ENCODE measurements around the gene CD83.

The CD83 gene

DNA sequence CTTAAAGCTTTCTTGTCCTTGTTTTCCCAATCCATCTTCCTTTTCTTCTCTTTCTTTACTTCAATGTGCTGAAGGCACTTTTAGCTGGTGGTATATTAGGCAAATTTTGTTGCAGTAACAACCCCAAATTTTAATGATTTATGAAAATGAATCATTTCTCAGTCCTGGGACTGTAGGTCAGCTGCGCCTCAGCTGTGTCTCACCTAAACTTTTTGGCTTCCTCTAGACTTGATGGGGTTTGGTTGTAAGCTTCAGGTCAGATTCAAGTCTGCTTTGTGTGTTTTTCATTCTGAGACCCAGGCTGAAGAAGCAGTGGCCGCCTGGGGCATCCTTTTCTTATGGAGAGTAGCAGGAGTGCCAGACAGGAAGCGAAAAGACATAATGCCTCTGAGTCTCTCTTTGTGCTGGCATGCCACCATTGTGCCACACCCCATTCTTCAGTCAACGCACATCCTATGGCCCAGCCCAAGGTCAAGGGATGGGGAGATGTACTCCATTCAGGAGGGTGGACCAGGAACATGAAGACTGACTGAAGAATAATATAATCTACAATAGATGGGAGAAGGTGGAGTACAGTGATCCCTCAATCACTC lies 28.9 kb upstream of the CD83 start:
- no peak for DNase-seq (ENCODE audit: low read depth)
- TF ChIP-seq, protein P1, sequence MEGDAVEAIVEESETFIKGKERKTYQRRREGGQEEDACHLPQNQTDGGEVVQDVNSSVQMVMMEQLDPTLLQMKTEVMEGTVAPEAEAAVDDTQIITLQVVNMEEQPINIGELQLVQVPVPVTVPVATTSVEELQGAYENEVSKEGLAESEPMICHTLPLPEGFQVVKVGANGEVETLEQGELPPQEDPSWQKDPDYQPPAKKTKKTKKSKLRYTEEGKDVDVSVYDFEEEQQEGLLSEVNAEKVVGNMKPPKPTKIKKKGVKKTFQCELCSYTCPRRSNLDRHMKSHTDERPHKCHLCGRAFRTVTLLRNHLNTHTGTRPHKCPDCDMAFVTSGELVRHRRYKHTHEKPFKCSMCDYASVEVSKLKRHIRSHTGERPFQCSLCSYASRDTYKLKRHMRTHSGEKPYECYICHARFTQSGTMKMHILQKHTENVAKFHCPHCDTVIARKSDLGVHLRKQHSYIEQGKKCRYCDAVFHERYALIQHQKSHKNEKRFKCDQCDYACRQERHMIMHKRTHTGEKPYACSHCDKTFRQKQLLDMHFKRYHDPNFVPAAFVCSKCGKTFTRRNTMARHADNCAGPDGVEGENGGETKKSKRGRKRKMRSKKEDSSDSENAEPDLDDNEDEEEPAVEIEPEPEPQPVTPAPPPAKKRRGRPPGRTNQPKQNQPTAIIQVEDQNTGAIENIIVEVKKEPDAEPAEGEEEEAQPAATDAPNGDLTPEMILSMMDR (conservative IDR thresholded peaks at IDR 0.05; ENCODE audit: control insufficient read depth, insufficient read depth, low read depth, low read length), result no peak
- H3K4me3 ChIP-seq (ENCODE audit: control insufficient read depth, low read depth, low read length), result no peak overlapping the region

DNA sequence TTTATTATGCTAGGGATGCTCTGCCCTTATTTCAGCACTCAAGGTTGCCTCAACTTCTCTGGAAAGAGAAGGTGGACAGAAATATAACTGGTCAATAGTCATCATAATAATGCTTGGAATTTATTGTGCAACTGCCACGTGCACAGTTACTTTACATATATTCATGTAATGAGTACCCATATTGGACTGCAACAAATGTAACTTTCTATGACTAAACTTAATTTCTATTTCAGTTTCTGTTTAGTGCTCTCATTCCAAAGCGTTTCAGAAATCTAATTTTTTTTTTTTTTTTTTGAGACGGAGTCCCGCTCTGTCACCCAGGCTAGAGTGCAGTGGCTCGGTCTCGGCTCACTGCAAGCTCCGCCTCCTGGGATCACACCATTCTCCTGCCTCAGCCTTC lies 28.3 kb upstream of the CD83 start:
- TF ChIP-seq, protein P1 (conservative IDR thresholded peaks at IDR 0.05; ENCODE audit: control insufficient read depth, insufficient read depth, low read depth, low read length), result no peak
- no peak for DNase-seq (ENCODE audit: low read depth)
- H3K4me3 ChIP-seq (ENCODE audit: control insufficient read depth, low read depth, low read length), result no peak overlapping the region

DNA sequence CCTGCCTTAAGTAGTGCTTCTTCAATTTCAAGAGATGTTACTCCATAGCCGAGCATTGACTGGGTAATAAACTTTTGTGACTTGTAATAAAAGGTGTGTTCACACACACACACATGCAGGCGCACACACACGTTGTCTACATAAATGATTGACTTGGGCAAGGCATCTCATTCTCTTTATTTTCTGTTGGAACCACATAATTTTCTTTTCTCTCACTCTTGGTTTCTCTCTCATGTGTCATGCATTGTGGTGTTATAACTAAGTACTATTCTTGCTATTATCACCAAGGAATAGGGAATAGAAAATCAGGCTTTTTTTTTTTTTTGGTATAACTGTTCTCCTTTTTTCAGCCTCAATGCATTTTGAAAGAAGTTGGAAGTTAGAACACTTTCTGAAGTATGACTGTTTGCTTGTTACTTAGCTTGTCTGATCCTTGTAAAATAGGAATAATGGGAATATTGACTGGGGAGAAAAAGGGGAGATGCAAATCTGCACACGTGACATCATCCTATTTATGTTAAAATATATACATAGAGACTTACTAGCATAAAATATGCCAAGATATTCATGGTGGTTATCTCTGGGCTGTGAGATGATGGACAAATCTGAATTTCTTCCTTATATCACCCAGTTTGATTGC lies 26.1 kb upstream of the CD83 start:
- DNase-seq (ENCODE audit: low read depth), result no peak

DNA sequence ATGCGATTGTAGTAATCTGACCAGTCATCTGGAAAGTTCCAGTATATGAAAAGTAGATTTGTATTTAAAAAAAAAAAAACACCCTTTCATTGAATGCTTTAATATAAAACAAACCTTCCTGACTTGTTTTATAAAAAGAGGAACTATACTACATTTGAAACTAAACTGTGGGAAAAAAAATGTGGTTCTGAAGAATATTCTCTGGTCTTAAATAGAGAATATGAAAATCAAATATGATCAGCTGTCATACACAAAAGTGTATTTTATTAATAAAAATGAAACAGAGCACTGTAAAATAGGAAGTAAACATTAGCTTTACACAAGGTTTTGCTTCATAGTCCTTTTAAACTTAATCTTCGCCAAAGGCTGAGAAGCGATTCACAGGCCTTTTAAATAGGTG lies 25.3 kb upstream of the CD83 start:
- no peak for DNase-seq (ENCODE audit: low read depth)
- H3K4me3 ChIP-seq (ENCODE audit: control insufficient read depth, low read depth, low read length), result no peak overlapping the region
- TF ChIP-seq, protein P1 (conservative IDR thresholded peaks at IDR 0.05; ENCODE audit: control insufficient read depth, insufficient read depth, low read depth, low read length), result no peak

More for the DNA sequence above, 26.1 kb upstream of the CD83 start:
- TF ChIP-seq, protein P1 (conservative IDR thresholded peaks at IDR 0.05; ENCODE audit: control insufficient read depth, insufficient read depth, low read depth, low read length), result no peak
- no peak overlapping the region for H3K4me3 ChIP-seq (ENCODE audit: control insufficient read depth, low read depth, low read length)

DNA sequence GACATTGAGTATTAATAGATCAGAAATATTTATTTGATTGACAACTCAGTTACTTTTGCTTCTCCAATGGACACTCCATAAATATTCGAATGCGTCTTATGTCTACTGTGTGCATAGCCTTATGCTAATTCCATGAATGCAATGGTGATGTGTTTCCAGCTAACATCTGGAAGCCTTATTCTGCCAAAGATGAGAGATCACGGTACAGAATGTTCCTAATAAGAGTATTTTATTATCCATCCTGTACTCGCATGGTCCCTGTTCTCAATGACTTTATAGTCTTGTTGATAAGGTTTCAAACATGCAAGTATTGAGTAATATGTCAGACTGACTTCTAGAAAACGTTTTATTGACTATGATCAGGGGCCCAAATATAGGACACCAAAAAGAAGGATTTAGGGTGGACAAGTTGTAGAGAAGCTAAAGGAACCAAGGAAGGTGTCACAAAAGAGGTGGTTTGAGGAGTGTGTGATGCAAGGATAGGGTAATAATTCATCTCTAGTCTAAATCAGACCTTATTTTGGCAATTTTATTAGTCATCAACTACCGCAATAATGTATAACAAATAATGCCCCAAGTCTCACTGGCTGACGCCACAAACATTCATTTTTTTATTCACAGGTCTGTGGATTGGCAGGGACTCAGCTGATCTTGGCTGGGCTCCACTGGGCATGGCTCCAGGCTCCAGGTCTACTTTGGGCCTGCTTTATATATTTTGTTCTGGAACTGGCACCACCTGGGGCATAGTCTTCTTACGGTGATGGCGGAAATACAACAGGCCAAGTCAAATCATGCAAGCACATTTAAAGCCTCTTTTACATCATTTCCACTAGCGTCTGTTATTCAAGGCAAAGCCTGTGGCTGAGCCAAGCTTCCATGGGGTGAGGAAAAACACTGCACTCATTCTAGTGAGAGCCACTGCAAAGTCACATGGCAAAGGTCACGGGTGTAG lies 24.5 kb upstream of the CD83 start:
- TF ChIP-seq, protein P1 (conservative IDR thresholded peaks at IDR 0.05; ENCODE audit: control insufficient read depth, insufficient read depth, low read depth, low read length), result no peak
- no peak overlapping the region for H3K4me3 ChIP-seq (ENCODE audit: control insufficient read depth, low read depth, low read length)
- DNase-seq (ENCODE audit: low read depth), result peak; percentile 59

DNA sequence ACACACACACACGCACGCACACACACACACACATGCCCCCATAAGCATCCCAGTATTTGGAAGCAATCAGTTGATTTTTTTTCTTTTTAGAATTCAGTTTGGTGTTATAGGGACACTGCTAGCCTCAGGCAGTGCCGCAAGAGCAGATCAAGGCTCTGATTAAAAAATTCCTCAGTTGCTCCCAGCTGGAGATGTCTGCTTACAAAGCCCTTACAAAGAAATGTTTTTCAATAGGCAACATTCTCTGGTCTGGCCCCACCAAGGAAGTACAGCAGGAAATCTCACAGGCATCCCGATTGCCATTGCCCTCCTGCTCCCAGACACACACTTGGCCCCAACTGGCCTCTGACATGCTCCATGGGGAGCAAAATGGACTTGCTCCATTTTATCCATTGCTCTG lies 22.9 kb upstream of the CD83 start:
- TF ChIP-seq, protein P1 (conservative IDR thresholded peaks at IDR 0.05; ENCODE audit: control insufficient read depth, insufficient read depth, low read depth, low read length), result no peak
- H3K4me3 ChIP-seq (ENCODE audit: control insufficient read depth, low read depth, low read length), result no peak overlapping the region
- DNase-seq (ENCODE audit: low read depth), result no peak
